Vagina (tissue), 2 donors: ENCODE data around the gene TTLL13.

ENCODE experiments used
- CTCF ChIP-seq, 3 experiments: fragments of 450-650 bp in 2 of 3; fragments of 200-600 bp in 1 of 3; sonication (generic) in 1 of 3; IDR thresholded peaks; one replicate each; pipeline ENCODE4 v1.5.1; 2017 to 2019; ENCODE audit warnings: antibody characterized with exemption in 3 of 3, mild to moderate bottlenecking in 2 of 3, moderate library complexity in 2 of 3
- POLR2A ChIP-seq, 2 donors: fragments of 450-650 bp; IDR thresholded peaks; one replicate each; pipeline ENCODE4 v1.6.1; 2017; ENCODE audit warnings: antibody characterized with exemption in 2 of 2, mild to moderate bottlenecking in 2 of 2, moderate library complexity in 2 of 2
- POLR2AphosphoS5 ChIP-seq, 2 donors: sonication (generic); formaldehyde crosslinking; IDR thresholded peaks; one replicate each; pipeline ENCODE4 v1.9.0; 2017; ENCODE audit warnings: antibody characterized with exemption in 2 of 2, mild to moderate bottlenecking in 2 of 2, low read depth in 1 of 2; ENCODE audit not compliant: insufficient read depth in 1 of 2

- TF ChIP-seq CTCF (IDR thresholded peaks at IDR 0.05) = no peak
- TF ChIP-seq POLR2A (IDR thresholded peaks at IDR 0.05) = no peak
- TF ChIP-seq POLR2AphosphoS5 (IDR thresholded peaks at IDR 0.05; ENCODE audit: insufficient read depth in 1 of 2, low read depth in 1 of 2) = no peak
Measured at GRCh38 chr15:90201130-90201943, 48.0 kb upstream of the TTLL13 start, which contains the start of gene SEMA4B.
